Glutamatergic neuron (in vitro differentiated cells): ENCODE results near the gene KIR3DL2. TPM values are rescaled to one million over a fixed set of nuclear protein-coding genes. Genes with fewer than 3 reads are reported as not detected.
"Not testable (repeated sequence)": the region's sequence is repeated elsewhere in the genome, so short reads cannot be mapped to it uniquely, and the experiment has no call there.

ENCODE experiments used
- DNase-seq: peaks from one replicate; pipeline ENCODE4 v3.0.0; 2022
- H3K27ac Mint-ChIP-seq: one replicate; pipeline ENCODE4 v1.8.0; 2020; ENCODE audit warnings: mild to moderate bottlenecking, mixed read lengths, inconsistent platforms; ENCODE audit not compliant: unreplicated experiment
- H3K27me3 Mint-ChIP-seq: one replicate; pipeline ENCODE4 v1.8.0; 2020; ENCODE audit warnings: mild to moderate bottlenecking, moderate library complexity, mixed read lengths, inconsistent platforms; ENCODE audit not compliant: unreplicated experiment
- H3K36me3 Mint-ChIP-seq: one replicate; pipeline ENCODE4 v1.8.0; 2020; ENCODE audit warnings: mild to moderate bottlenecking, mixed read lengths, inconsistent platforms; ENCODE audit not compliant: unreplicated experiment
- H3K4me1 Mint-ChIP-seq: one replicate; pipeline ENCODE4 v1.8.0; 2020; ENCODE audit warnings: mild to moderate bottlenecking, low read depth, mixed read lengths, inconsistent platforms; ENCODE audit not compliant: unreplicated experiment
- H3K4me3 Mint-ChIP-seq: one replicate; pipeline ENCODE4 v1.8.0; 2020; ENCODE audit warnings: mild to moderate bottlenecking, mixed read lengths, inconsistent platforms; ENCODE audit not compliant: unreplicated experiment
- H3K9me3 Mint-ChIP-seq: one replicate; pipeline ENCODE4 v1.8.0; 2020; ENCODE audit warnings: mild to moderate bottlenecking, moderate library complexity, mixed read lengths, inconsistent platforms; ENCODE audit not compliant: unreplicated experiment
- CTCF ChIP-seq: fragments of 200-600 bp; sonication (generic); IDR thresholded peaks from one replicate; pipeline ENCODE4 v1.5.0; 2021; ENCODE audit not compliant: partially characterized antibody, unreplicated experiment
- total RNA-seq: library from RNA; stranded (reverse); fragmentation: NEBNext Ultra II Directional; extraction: Animal tissue kit (Norgen Biotek cat#: 25700); gene quantifications from one replicate; pipeline ENCODE4 v1.2.1, GENCODE V29; 2021; ENCODE audit not compliant: unreplicated experiment

Gene KIR3DL2
- total RNA-seq, 1 donor from 2014 or later, result not detected

DNA sequence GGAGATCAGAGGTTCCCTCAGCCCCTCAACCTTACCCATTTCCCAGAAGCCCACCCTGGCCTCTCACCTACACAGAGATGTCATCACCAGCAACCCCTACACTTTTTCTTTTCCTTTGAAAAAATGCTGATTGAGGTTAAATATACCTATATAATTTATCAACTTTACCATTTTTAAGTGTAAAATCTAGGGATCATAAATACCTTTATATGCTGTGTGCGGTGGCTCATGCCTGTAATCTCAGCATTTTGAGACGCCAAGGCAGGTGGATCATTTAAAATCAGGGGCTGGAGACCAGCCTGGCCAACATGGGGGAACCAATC, 43.8 kb upstream of the KIR3DL2 start:
- H3K4me1 Mint-ChIP-seq, result no peaks in the 10 kb centered on the region
- H3K9me3 Mint-ChIP-seq, result peaks cover 15% of the 10 kb centered on the region
- TF ChIP-seq CTCF, result no peak
- DNase-seq, result no peak
- H3K36me3 Mint-ChIP-seq, result peaks cover 18% of the 10 kb centered on the region
- H3K27ac Mint-ChIP-seq, result no peak overlapping the region
- no peak overlapping the region for H3K4me3 Mint-ChIP-seq
- peaks cover 2% of the 10 kb centered on the region for H3K27me3 Mint-ChIP-seq

DNA sequence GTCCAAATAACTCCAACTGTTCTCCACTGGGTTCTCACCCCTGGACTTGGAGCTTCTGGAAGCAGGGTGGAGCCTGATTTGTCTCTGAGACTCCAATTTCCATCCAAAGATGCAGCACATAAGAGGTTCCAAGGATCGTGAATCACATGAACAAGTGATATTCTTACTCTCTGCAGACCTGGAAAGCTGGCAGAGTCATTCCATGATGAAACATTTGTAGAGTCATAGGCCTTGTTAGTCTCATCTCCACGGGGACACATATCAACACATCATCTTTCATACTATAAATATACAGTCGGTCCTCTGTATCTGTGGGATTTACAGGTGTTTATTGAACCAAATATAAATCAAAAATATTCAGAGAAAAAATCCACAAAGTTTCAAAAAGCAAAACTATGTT, 35.7 kb upstream of the KIR3DL2 start:
- not testable (repeated sequence) for H3K4me3 Mint-ChIP-seq, H3K27me3 Mint-ChIP-seq, H3K27ac Mint-ChIP-seq, H3K4me1 Mint-ChIP-seq, DNase-seq
- H3K36me3 Mint-ChIP-seq, result peaks cover 21% of the 10 kb centered on the region
- peaks cover 27% of the 10 kb centered on the region for H3K9me3 Mint-ChIP-seq

DNA sequence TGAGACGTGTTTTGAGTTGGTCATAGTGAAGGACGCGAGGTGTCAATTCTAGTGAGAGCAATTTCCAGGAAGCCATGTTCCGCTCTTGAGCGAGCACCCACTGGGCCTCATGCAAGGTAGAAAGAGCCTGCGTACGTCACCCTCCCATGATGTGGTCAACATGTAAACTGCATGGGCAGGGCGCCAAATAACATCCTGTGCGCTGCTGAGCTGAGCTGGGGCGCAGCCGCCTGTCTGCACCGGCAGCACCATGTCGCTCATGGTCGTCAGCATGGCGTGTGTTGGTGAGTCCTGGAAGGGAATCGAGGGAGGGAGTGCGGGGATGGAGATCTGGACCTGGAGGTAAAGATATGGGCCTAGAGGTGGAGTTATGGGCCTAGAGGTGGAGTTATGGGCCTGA, 34.0 kb upstream of the KIR3DL2 start, which contains the start of gene KIR3DL1:
KIR3DL1 (plus strand) TSS at position 218 of the 400 bp plus-strand sequence.
- Mint-ChIP-seq H3K36me3 (peaks cover 26% of the 10 kb centered on the region), H3K9me3 (peaks cover 36% of the 10 kb centered on the region)

DNA sequence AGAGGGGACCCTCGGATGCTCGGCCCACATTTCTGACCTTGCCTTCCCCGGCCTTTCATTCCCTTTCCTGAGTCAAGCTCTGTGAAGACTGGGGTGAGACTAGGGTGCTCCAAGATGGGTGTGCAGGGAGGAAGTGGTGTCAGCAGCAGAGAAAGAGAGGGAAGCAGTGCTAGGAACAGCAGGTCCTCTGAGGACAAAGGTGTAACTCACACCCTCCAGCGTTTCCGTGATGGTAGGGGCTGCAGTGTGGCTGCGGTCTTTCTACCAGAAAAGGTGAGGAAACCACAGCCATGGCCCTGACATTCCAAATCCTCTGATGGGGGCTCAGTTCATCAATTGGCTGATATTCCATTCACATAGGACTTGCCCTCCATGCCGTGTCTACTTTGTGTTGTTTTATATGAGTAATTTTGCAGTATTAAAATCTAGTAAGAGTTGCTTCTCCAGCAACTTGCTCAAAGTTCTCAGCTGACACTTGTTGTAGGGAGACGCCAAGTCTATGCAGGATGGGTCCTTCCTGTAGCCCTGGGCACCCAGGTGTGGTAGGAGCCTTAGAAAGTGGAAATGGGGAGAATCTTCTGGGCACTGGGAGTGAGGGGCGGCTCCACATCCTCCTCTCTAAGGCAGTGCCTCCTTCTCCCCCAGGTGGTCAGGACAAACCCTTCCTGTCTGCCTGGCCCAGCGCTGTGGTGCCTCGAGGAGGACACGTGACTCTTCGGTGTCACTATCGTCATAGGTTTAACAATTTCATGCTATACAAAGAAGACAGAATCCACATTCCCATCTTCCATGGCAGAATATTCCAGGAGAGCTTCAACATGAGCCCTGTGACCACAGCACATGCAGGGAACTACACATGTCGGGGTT, 32.3 kb upstream of the KIR3DL2 start:
- no peaks in the 10 kb centered on the region for H3K4me1 Mint-ChIP-seq
- peaks cover 4% of the 10 kb centered on the region for H3K27me3 Mint-ChIP-seq
- no peak overlapping the region for H3K4me3 Mint-ChIP-seq
- TF ChIP-seq CTCF, result no peak
- peaks cover 26% of the 10 kb centered on the region for H3K36me3 Mint-ChIP-seq
- peaks cover 36% of the 10 kb centered on the region for H3K9me3 Mint-ChIP-seq
- no peak for DNase-seq
- H3K27ac Mint-ChIP-seq, result no peak overlapping the region

More for the DNA sequence above, 34.0 kb upstream of the KIR3DL2 start, which contains the start of gene KIR3DL1:
- not testable (repeated sequence) for H3K27me3 Mint-ChIP-seq, H3K4me1 Mint-ChIP-seq, H3K27ac Mint-ChIP-seq, DNase-seq, H3K4me3 Mint-ChIP-seq

- not testable (repeated sequence) for DNase-seq, H3K4me1 Mint-ChIP-seq, H3K36me3 Mint-ChIP-seq, H3K4me3 Mint-ChIP-seq, H3K27me3 Mint-ChIP-seq, H3K27ac Mint-ChIP-seq
- peaks cover 17% of the 10 kb centered on the region for H3K9me3 Mint-ChIP-seq
Observed at GRCh38 chr19:54824416-54824815, 25.8 kb upstream of the KIR3DL2 start.

GRCh38 chr19:54825326-54825725, 24.9 kb upstream of the KIR3DL2 start:
- not testable (repeated sequence) for H3K27me3 Mint-ChIP-seq, H3K4me3 Mint-ChIP-seq, H3K27ac Mint-ChIP-seq, DNase-seq, H3K4me1 Mint-ChIP-seq
- Mint-ChIP-seq H3K9me3 (peaks cover 19% of the 10 kb centered on the region), H3K36me3 (peaks cover 12% of the 10 kb centered on the region)

DNA sequence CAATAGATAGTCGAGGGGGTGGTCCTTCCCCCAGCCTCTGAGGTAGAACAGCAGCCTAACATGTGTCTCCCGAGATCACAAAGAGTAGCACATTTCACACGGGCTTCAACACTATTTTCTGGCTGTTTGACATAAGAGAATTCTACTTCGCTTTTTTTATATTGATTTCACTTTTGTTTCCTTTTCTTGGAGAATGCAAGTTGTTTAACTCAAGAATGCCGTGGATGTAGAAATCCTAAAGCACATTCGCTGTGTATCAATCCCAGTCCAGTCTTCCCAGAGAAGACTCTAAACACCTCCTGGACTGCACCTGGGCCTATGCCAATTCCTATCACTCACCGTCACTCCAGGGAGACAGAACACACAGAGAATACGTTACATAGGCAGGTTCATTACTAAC, 22.2 kb upstream of the KIR3DL2 start:
- DNase-seq, H3K27ac Mint-ChIP-seq, H3K4me3 Mint-ChIP-seq, H3K4me1 Mint-ChIP-seq, H3K27me3 Mint-ChIP-seq: not testable (repeated sequence)
- Mint-ChIP-seq H3K36me3 (peaks cover 13% of the 10 kb centered on the region), H3K9me3 (peaks cover 23% of the 10 kb centered on the region)

- not testable (repeated sequence) for DNase-seq, H3K27ac Mint-ChIP-seq, H3K4me3 Mint-ChIP-seq, H3K4me1 Mint-ChIP-seq
- Mint-ChIP-seq H3K36me3 (peaks cover 16% of the 10 kb centered on the region), H3K27me3 (peaks cover 11% of the 10 kb centered on the region), H3K9me3 (peaks cover 26% of the 10 kb centered on the region)
Observed at GRCh38 chr19:54832496-54832895, 17.7 kb upstream of the KIR3DL2 start, which contains the start of gene KIR2DS4. KIR2DS4 (plus strand) TSS chr19:54832676.

GRCh38 chr19:54835126-54835525, 15.1 kb upstream of the KIR3DL2 start:
- Mint-ChIP-seq H3K9me3 (peaks cover 25% of the 10 kb centered on the region), H3K36me3 (peaks cover 19% of the 10 kb centered on the region)
- H3K27ac Mint-ChIP-seq, H3K27me3 Mint-ChIP-seq, H3K4me3 Mint-ChIP-seq, H3K4me1 Mint-ChIP-seq, DNase-seq: not testable (repeated sequence)

- Mint-ChIP-seq H3K9me3 (peaks cover 17% of the 10 kb centered on the region), H3K36me3 (peaks cover 13% of the 10 kb centered on the region)
- not testable (repeated sequence) for H3K4me1 Mint-ChIP-seq, H3K4me3 Mint-ChIP-seq, H3K27ac Mint-ChIP-seq, DNase-seq, H3K27me3 Mint-ChIP-seq
Observed at GRCh38 chr19:54837522-54837921, 12.7 kb upstream of the KIR3DL2 start.
